Right atrium auricular region (tissue), 2 donors: ENCODE measurements around the gene PLK5. TPM values are rescaled to one million over a fixed set of nuclear protein-coding genes. Genes with fewer than 3 reads are reported as not detected.

Source experiments
- DNase-seq: peaks from one replicate; pipeline ENCODE4 v3.0.0-alpha.2; 2019; ENCODE audit warnings: low spot score
- H3K27ac ChIP-seq, 2 donors: fragments of 200-600 bp; sonication (generic); 1 replicate in 1 of 2; 2 replicates in 1 of 2; pipeline ENCODE4 v1.5.1; 2016 to 2019
- H3K27me3 ChIP-seq, 2 donors: fragments of 200-600 bp; sonication (generic); one replicate each; pipeline versions ENCODE4 v1.5.1 to v1.6.0; 2017 to 2019
- H3K36me3 ChIP-seq: fragments of 200-600 bp; sonication (generic); one replicate; pipeline ENCODE4 v1.5.1; 2016
- H3K4me1 ChIP-seq, 2 donors: fragments of 200-600 bp; sonication (generic); one replicate each; pipeline versions ENCODE4 v1.5.1 to v1.6.0; 2017 to 2019
- H3K4me3 ChIP-seq, 2 donors: fragments of 200-600 bp; sonication (generic); 1 replicate in 1 of 2; 2 replicates in 1 of 2; pipeline ENCODE4 v1.5.1; 2017 to 2019; ENCODE audit warnings: mild to moderate bottlenecking in 1 of 2, moderate library complexity in 1 of 2
- H3K9me3 ChIP-seq, 2 donors: fragments of 200-600 bp; sonication (generic); one replicate each; pipeline ENCODE4 v1.5.1; 2019
- CTCF ChIP-seq, 2 donors: fragments of 200-600 bp; sonication (generic); IDR thresholded peaks; one replicate each; pipeline ENCODE4 v1.5.1; 2019; ENCODE audit warnings: antibody characterized with exemption in 2 of 2
- total RNA-seq, 2 donors: library from RNA; depleted of rRNA; stranded (reverse); fragments of >200 nt; gene quantifications; one replicate each; pipeline ENCODE4 v1.1.0, GENCODE V29; 2016

PLK5 gene
- total RNA-seq, 2 donors from 2014 or later = not detected

- peaks cover 0 to 12% of the 10 kb centered on the region in 2 donors for H3K4me1 ChIP-seq
- H3K36me3 ChIP-seq = no peaks in the 10 kb centered on the region
- no peak for TF ChIP-seq CTCF (IDR thresholded peaks at IDR 0.05)
- H3K4me3 ChIP-seq = no peak overlapping the region
- H3K27ac ChIP-seq = no peak overlapping the region
- DNase-seq = no peak
- no peaks in the 10 kb centered on the region for H3K9me3 ChIP-seq
- H3K27me3 ChIP-seq = peaks cover 0 to 2% of the 10 kb centered on the region in 2 donors
These were observed 2.2 kb upstream of the PLK5 start for GRCh38 chr19:1521636-1522035.

- Histone ChIP-seq H3K9me3 (no peaks in the 10 kb centered on the region), H3K27me3 (peaks cover 0 to 2% of the 10 kb centered on the region in 2 donors), H3K36me3 (no peaks in the 10 kb centered on the region), H3K4me1 (peaks cover 0 to 12% of the 10 kb centered on the region in 2 donors), H3K27ac (no peak overlapping the region), H3K4me3 (no peak overlapping the region)
- DNase-seq = no peak
- no peak for TF ChIP-seq CTCF (IDR thresholded peaks at IDR 0.05)
These were observed 1.8 kb upstream of the PLK5 start for GRCh38 chr19:1522061-1522460.

- Histone ChIP-seq H3K27ac (no peak overlapping the region), H3K36me3 (no peaks in the 10 kb centered on the region), H3K27me3 (peaks cover 0 to 2% of the 10 kb centered on the region in 2 donors), H3K9me3 (no peaks in the 10 kb centered on the region), H3K4me3 (no peak overlapping the region), H3K4me1 (peaks cover 0 to 12% of the 10 kb centered on the region in 2 donors)
- TF ChIP-seq CTCF (IDR thresholded peaks at IDR 0.05) = no peak
- no peak for DNase-seq
These were observed 1.0 kb upstream of the PLK5 start for GRCh38 chr19:1522838-1523237.

DNA sequence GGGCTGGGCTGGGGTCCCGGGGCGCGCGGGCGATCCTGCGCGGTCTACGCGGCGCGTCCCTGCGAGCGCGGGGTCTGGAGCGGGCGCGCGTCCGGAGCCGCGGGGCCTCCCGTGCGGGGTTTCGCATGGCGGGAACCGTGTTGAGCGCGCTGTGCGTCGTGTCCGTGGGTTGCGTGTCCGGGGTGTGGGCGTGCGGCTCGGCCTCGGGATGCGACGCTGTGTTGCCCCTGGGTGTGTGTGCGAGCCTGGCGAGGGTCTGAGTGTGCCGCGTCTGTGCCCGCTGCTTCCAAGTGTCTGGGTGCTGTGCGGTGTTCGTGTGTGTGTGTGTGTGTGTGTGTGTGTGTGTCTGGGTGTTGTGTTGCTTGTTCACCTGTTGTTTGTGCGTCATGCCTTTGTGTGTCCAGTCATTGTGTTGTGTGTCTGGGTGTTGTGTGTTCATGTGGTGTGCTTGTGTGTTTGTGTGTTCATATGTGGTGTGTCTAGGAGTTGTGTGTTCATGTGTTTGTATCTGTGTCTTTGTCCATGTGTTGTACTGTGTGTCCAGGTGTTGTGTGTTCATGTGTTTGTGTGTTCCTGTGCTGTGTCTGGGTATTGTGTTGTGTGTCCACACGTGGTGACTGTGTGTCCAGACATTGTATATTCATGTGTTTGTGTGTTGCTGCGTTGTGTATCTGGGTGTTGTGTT lies 552 bp downstream of the PLK5 start:
- H3K36me3 ChIP-seq = no peaks in the 10 kb centered on the region
- no peak for DNase-seq
- no peak overlapping the region for H3K27ac ChIP-seq
- H3K9me3 ChIP-seq = no peaks in the 10 kb centered on the region
- H3K4me1 ChIP-seq = peaks cover 0 to 12% of the 10 kb centered on the region in 2 donors
- peaks cover 0 to 2% of the 10 kb centered on the region in 2 donors for H3K27me3 ChIP-seq
- TF ChIP-seq CTCF (IDR thresholded peaks at IDR 0.05) = no peak
- peak overlapping the region in 1 of 2 donors; percentile 31 for H3K4me3 ChIP-seq

DNA sequence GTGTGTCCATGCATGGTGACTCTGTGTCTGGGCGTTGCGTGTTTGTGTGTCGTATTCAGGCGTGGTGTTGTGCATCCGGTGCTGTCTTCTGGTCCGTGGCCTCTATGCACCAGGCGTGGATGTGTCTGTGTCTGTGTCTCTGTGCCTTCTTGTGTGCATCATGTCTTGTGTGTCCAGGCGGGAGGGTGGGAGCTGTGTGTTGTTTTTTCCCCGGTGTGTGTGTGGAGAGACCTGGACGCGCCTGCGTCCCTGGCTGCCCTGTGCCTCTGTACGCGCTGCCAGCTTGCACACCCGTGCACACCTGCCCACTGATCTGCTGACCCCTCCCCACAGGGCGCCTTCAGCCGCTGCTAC lies 1.1 kb downstream of the PLK5 start:
- Histone ChIP-seq H3K9me3 (no peaks in the 10 kb centered on the region), H3K27ac (no peak overlapping the region), H3K27me3 (peaks cover 0 to 2% of the 10 kb centered on the region in 2 donors), H3K4me1 (peaks cover 0 to 12% of the 10 kb centered on the region in 2 donors), H3K36me3 (no peaks in the 10 kb centered on the region), H3K4me3 (no peak overlapping the region)
- DNase-seq = no peak
- TF ChIP-seq CTCF (IDR thresholded peaks at IDR 0.05) = no peak

DNA sequence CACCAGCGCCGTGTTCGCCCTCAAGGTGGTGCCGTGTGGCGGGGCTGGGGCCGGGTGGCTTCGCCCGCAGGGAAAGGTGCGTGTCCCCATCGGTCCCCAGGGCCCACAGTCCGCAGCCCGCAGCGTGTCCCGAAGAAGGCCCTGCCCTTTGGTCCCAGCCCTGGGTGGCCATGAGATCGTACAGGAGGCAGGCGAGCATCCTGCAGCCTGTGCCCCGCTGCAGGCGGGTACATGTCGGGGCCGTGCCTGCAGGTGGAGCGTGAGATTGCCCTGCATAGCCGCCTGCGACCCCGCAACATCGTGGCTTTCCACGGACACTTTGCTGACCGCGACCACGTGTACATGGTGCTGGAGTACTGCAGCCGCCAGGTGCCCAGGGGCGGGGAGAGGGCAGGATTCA lies 1.5 kb downstream of the PLK5 start:
- DNase-seq = no peak
- H3K9me3 ChIP-seq = no peaks in the 10 kb centered on the region
- H3K4me1 ChIP-seq = peaks cover 0 to 12% of the 10 kb centered on the region in 2 donors
- H3K27ac ChIP-seq = no peak overlapping the region
- no peak for TF ChIP-seq CTCF (IDR thresholded peaks at IDR 0.05)
- no peaks in the 10 kb centered on the region for H3K36me3 ChIP-seq
- peaks cover 0 to 2% of the 10 kb centered on the region in 2 donors for H3K27me3 ChIP-seq
- no peak overlapping the region for H3K4me3 ChIP-seq
